ENCODE measurements around the gene TRIM21. TPM values are rescaled to one million over a fixed set of nuclear protein-coding genes. Genes with fewer than 3 reads are reported as not detected.
"Not testable (repeated sequence)": the region's sequence is repeated elsewhere in the genome, so short reads cannot be mapped to it uniquely, and the experiment has no call there.

TRIM21 gene
- total and polyA plus RNA-seq, 7 experiments from 2014 or later = 17.5 to 78.9 (median 33.0) TPM

DNA sequence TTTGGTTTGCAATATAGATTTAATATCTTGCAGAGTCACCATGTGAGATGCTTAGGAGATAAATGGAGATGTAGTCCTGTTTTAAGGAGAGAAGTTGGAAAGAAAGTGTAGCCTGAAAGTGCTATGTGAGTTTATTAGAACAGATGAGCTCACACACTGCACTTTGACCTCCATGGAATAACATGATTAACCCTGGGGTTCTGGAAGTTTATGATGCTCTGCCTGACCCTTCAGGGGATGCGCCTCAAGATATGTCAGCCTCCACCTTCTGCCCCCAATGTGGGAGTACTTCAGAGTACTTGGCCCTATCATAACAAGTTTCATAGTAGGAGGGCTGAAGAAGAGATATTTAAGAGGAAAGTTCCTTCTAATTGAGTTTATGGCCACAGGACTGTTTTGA lies 23.3 kb upstream of the TRIM21 start:
- POLR2A ChIA-PET = no interaction called here
- peaks cover 0 to 1% (median 0%) of the 10 kb centered on the region in 7 donors for H3K4me1 Mint-ChIP-seq
- Histone ChIP-seq H3K27ac (ENCODE audit: low read depth, low read length) (no peak overlapping the region), H3K9me3 (ENCODE audit: control insufficient read depth in 2 of 3, low read length in 3 of 3) (no peaks in the 10 kb centered on the region), H3K4me1 (ENCODE audit: control insufficient read depth in 2 of 2, insufficient read depth in 2 of 2, low read length in 2 of 2) (no peaks in the 10 kb centered on the region), H3K27me3 (ENCODE audit: control insufficient read depth in 2 of 2, insufficient read depth in 2 of 2, low read length in 2 of 2) (no peaks in the 10 kb centered on the region), H3K4me3 (ENCODE audit: low read length) (no peak overlapping the region), H3K36me3 (ENCODE audit: control insufficient read depth in 2 of 3, insufficient read depth in 3 of 3, low read length in 3 of 3) (no peaks in the 10 kb centered on the region)
- ATAC-seq = no peak
- H3K27me3 Mint-ChIP-seq = peaks cover 0 to 20% (median 3%) of the 10 kb centered on the region in 5 donors
- CTCF ChIA-PET = no interaction called here
- no peak overlapping the region for H3K4me3 Mint-ChIP-seq
- intact Hi-C loops (cut with micrococcal nuclease) = no loop called here
- H3K27ac Mint-ChIP-seq = no peak overlapping the region
- DNase-seq = no peak
- H3K9me3 Mint-ChIP-seq = no peaks in the 10 kb centered on the region
- peaks cover 0 to 3% (median 0%) of the 10 kb centered on the region in 5 donors for H3K36me3 Mint-ChIP-seq

- H3K36me3 Mint-ChIP-seq = peaks cover 0 to 3% (median 0%) of the 10 kb centered on the region in 5 donors
- DNase-seq (no peak), ATAC-seq (no peak)
- POLR2A ChIA-PET = no interaction called here
- peaks cover 0 to 20% (median 2%) of the 10 kb centered on the region in 5 donors for H3K27me3 Mint-ChIP-seq
- no peaks in the 10 kb centered on the region for H3K9me3 Mint-ChIP-seq
- H3K4me1 Mint-ChIP-seq = peaks cover 0 to 1% (median 0%) of the 10 kb centered on the region in 7 donors
- no peak overlapping the region for H3K27ac ChIP-seq (ENCODE audit: low read depth, low read length)
- no peaks in the 10 kb centered on the region for H3K36me3 ChIP-seq (ENCODE audit: control insufficient read depth in 2 of 3, insufficient read depth in 3 of 3, low read length in 3 of 3)
- no peak overlapping the region for H3K27ac Mint-ChIP-seq
- H3K4me1 ChIP-seq (ENCODE audit: control insufficient read depth in 2 of 2, insufficient read depth in 2 of 2, low read length in 2 of 2) = no peaks in the 10 kb centered on the region
- no peaks in the 10 kb centered on the region for H3K27me3 ChIP-seq (ENCODE audit: control insufficient read depth in 2 of 2, insufficient read depth in 2 of 2, low read length in 2 of 2)
- CTCF ChIA-PET = no interaction called here
- intact Hi-C loops (cut with micrococcal nuclease) = no loop called here
- no peak overlapping the region for H3K4me3 Mint-ChIP-seq
- no peak overlapping the region for H3K4me3 ChIP-seq (ENCODE audit: low read length)
- no peaks in the 10 kb centered on the region for H3K9me3 ChIP-seq (ENCODE audit: control insufficient read depth in 2 of 3, low read length in 3 of 3)
Observed at GRCh38 chr11:4416306-4416705, 22.8 kb upstream of the TRIM21 start.

DNA sequence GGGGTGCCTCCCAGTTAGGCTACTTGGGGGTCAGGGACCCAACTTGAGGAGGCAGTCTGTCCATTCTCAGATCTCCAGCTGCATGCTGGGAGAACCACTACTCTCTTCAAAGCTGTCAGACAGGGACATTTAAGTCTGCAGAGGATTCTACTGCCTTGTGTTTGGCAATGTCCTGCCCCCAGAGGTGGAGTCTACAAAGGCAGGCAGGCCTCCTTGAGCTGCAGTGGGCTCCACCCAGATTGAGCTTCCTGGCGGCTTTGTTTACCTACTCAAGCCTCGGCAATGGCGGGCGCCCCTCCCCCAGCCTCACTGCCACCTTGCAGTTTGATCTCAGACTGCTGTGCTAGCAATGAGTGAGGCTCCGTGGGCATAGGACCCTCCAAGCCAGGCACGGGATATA lies 12.7 kb upstream of the TRIM21 start:
- peaks cover 5 to 30% (median 14%) of the 10 kb centered on the region in 5 donors for H3K27me3 Mint-ChIP-seq
- intact Hi-C loops (cut with micrococcal nuclease); ATAC-seq; H3K9me3 ChIP-seq (ENCODE audit: control insufficient read depth in 2 of 3, low read length in 3 of 3); H3K4me1 Mint-ChIP-seq; DNase-seq; H3K27ac ChIP-seq (ENCODE audit: low read depth, low read length); H3K27ac Mint-ChIP-seq; CTCF ChIA-PET; H3K4me3 Mint-ChIP-seq; H3K36me3 ChIP-seq (ENCODE audit: control insufficient read depth in 2 of 3, insufficient read depth in 3 of 3, low read length in 3 of 3); H3K4me1 ChIP-seq (ENCODE audit: control insufficient read depth in 2 of 2, insufficient read depth in 2 of 2, low read length in 2 of 2); POLR2A ChIA-PET; H3K27me3 ChIP-seq (ENCODE audit: control insufficient read depth in 2 of 2, insufficient read depth in 2 of 2, low read length in 2 of 2); H3K4me3 ChIP-seq (ENCODE audit: low read length); H3K36me3 Mint-ChIP-seq: not testable (repeated sequence)
- H3K9me3 Mint-ChIP-seq = peaks cover 0 to 37% (median 18%) of the 10 kb centered on the region in 11 donors

DNA sequence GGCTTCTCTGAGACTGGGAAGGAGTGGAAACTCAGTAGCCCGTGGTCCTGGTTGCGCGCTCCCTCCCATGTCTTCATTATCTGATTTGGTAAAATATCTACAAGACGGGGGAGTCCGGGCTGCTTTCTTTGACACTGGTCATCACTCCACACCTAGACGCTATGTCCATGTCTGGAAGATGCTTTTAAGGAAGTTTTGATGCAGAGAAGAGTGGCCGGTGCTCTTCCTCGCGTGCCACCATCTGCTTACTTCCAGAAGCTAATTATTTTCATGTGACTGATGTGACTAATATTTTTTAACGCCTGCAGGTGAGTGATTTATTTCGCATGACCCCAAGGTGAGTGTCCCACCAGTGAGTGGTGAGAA lies 339 bp upstream of the TRIM21 start:
- Histone ChIP-seq H3K36me3 (ENCODE audit: control insufficient read depth in 2 of 3, insufficient read depth in 3 of 3, low read length in 3 of 3) (peaks cover 5 to 20% (median 11%) of the 10 kb centered on the region in 3 experiments), H3K9me3 (ENCODE audit: control insufficient read depth in 2 of 3, low read length in 3 of 3) (no peaks in the 10 kb centered on the region), H3K27ac (ENCODE audit: low read depth, low read length) (peak overlapping the region; percentile 89), H3K27me3 (ENCODE audit: control insufficient read depth in 2 of 2, insufficient read depth in 2 of 2, low read length in 2 of 2) (no peaks in the 10 kb centered on the region), H3K4me1 (ENCODE audit: control insufficient read depth in 2 of 2, insufficient read depth in 2 of 2, low read length in 2 of 2) (peaks cover 8 to 14% of the 10 kb centered on the region in 2 donors), H3K4me3 (ENCODE audit: low read length) (peak overlapping the region; percentile 87)
- ATAC-seq = peak; percentile 24
- Mint-ChIP-seq H3K9me3 (peaks cover 4 to 25% (median 9%) of the 10 kb centered on the region in 11 donors), H3K27ac (peak overlapping the region; percentile 68 to 96 (median 93)), H3K4me3 (peak overlapping the region; percentile 88 to 94 (median 90)), H3K4me1 (peaks cover 47 to 60% (median 56%) of the 10 kb centered on the region in 7 donors), H3K27me3 (peaks cover 0 to 9% (median 6%) of the 10 kb centered on the region in 5 donors), H3K36me3 (peaks cover 9 to 52% (median 32%) of the 10 kb centered on the region in 5 donors)
- ChIA-PET POLR2A (interaction anchor here (0.7 kb wide), 1 partner anchor 1504 kb away, joined by 3 read pairs; no protein-coding TSS in a partner anchor), CTCF (no interaction called here)
- DNase-seq = no peak
- intact Hi-C loops (cut with micrococcal nuclease) = loop anchor here (1.0 to 10.0 kb wide), 9 partner anchors 98 to 1841 kb away; partner anchors contain the start of genes FHIP1B (in 2 of the 2), TRIM68 (in 2 of the 2), CNGA4 (in 1 of the 2) and RRM1 (in 1 of the 2)

DNA sequence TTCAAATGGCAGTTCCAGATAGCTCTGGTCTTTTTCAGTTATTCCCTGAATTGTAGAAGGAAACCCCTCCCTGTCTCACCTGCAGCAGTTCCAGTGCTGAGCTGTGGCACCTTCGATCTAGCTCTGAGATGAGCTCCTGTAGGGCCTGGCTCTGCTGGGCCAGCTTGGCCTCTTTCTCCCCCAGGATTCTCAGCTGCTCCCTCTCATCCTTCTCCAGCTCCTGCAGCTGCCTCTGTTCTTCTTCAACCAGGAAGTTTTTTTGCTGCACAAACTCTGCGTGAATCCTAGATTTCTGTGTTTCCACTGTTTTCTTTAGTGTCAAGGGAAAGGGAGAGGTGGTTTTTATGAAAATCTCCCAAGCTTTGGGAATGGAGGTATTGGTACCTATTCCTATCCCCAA lies 5.3 kb downstream of the TRIM21 start:
- no peaks in the 10 kb centered on the region for H3K27me3 Mint-ChIP-seq
- H3K36me3 Mint-ChIP-seq = peaks cover 30 to 76% (median 55%) of the 10 kb centered on the region in 5 donors
- peaks cover 36 to 50% (median 39%) of the 10 kb centered on the region in 7 donors for H3K4me1 Mint-ChIP-seq
- Histone ChIP-seq H3K4me1 (ENCODE audit: control insufficient read depth in 2 of 2, insufficient read depth in 2 of 2, low read length in 2 of 2) (peaks cover 8 to 14% of the 10 kb centered on the region in 2 donors), H3K27me3 (ENCODE audit: control insufficient read depth in 2 of 2, insufficient read depth in 2 of 2, low read length in 2 of 2) (no peaks in the 10 kb centered on the region), H3K9me3 (ENCODE audit: control insufficient read depth in 2 of 3, low read length in 3 of 3) (no peaks in the 10 kb centered on the region), H3K4me3 (ENCODE audit: low read length) (no peak overlapping the region), H3K36me3 (ENCODE audit: control insufficient read depth in 2 of 3, insufficient read depth in 3 of 3, low read length in 3 of 3) (peaks cover 14 to 70% (median 17%) of the 10 kb centered on the region in 3 experiments), H3K27ac (ENCODE audit: low read depth, low read length) (no peak overlapping the region)
- H3K9me3 Mint-ChIP-seq = peaks cover 0 to 2% (median 0%) of the 10 kb centered on the region in 11 donors
- DNase-seq (no peak), ATAC-seq (no peak)
- peak overlapping the region in 1 of 9 donors; percentile 33 for H3K27ac Mint-ChIP-seq
- intact Hi-C loops (cut with micrococcal nuclease) = no loop called here
- ChIA-PET POLR2A (no interaction called here), CTCF (no interaction called here)
- no peak overlapping the region for H3K4me3 Mint-ChIP-seq

DNA sequence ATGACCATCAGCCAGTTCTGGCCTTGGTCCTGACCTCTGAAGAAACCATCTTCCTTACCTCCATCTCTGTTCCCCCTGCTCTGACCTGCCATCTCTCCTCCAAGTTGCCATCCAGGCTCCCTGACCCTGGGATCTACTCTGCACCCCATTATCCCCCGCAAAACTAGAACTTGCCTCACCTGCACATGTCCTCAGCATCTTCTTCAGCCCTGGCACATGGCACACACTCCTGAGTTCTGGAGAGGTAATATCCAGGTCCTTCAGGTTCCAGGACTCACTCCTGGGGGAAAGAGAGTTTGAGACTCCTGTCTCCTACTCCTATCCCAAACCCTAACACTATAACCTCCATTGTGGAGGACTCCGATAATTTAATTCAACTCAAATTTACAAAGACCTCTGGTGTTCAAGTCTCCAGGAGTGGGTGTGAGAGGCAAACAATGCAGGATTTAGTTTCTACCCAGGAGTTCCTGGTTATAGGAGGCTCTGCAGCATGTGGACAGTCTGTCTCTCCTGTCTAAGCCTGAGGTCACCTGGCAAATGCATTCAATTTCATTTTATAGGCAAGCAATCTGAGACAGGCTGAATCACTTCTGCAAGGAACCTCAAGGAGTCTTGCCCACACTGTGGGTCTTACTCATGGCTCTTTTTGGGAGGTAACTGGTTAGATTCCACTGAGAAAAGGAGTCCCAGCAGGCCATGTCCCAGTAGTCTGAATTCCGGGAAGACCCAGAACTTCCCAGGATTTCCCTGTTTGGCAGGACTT lies 7.3 kb downstream of the TRIM21 start:
- Mint-ChIP-seq H3K4me3 (no peak overlapping the region), H3K9me3 (no peaks in the 10 kb centered on the region), H3K36me3 (peaks cover 33 to 70% (median 56%) of the 10 kb centered on the region in 5 donors), H3K27me3 (no peaks in the 10 kb centered on the region), H3K4me1 (peaks cover 17 to 32% (median 22%) of the 10 kb centered on the region in 7 donors), H3K27ac (peak overlapping the region in 3 of 9 donors; percentile 9 to 77 (median 51))
- H3K27me3 ChIP-seq (ENCODE audit: control insufficient read depth in 2 of 2, insufficient read depth in 2 of 2, low read length in 2 of 2) = no peaks in the 10 kb centered on the region
- no peak for DNase-seq
- intact Hi-C loops (cut with micrococcal nuclease) = no loop called here
- H3K36me3 ChIP-seq (ENCODE audit: control insufficient read depth in 2 of 3, insufficient read depth in 3 of 3, low read length in 3 of 3) = peaks cover 14 to 68% (median 17%) of the 10 kb centered on the region in 3 experiments
- peaks cover 0 to under 1% of the 10 kb centered on the region in 2 donors for H3K4me1 ChIP-seq (ENCODE audit: control insufficient read depth in 2 of 2, insufficient read depth in 2 of 2, low read length in 2 of 2)
- no peaks in the 10 kb centered on the region for H3K9me3 ChIP-seq (ENCODE audit: control insufficient read depth in 2 of 3, low read length in 3 of 3)
- ChIA-PET POLR2A (no interaction called here), CTCF (no interaction called here)
- no peak overlapping the region for H3K27ac ChIP-seq (ENCODE audit: low read depth, low read length)
- H3K4me3 ChIP-seq (ENCODE audit: low read length) = no peak overlapping the region
- no peak for ATAC-seq

Data from naive thymus-derived CD4-positive, alpha-beta T cell (primary cell).